Lower lobe of right lung (tissue), 2 donors: ENCODE measurements around the gene PCED1B. TPM values are rescaled to one million over a fixed set of nuclear protein-coding genes. Genes with fewer than 3 reads are reported as not detected.
A peak's percentile ranks its signal among the peaks of the same experiment; 100 is the strongest.
"Not testable (repeated sequence)": the region's sequence is repeated elsewhere in the genome, so short reads cannot be mapped to it uniquely, and the experiment has no call there.

Experiments used
- ATAC-seq, 2 donors: fragments of 200-7000 bp; cut with Tn5 transposase; one replicate each; pipeline ENCODE4 v1.9.1; 2020 to 2022; ENCODE audit warnings: mild to moderate bottlenecking in 2 of 2, moderate library complexity in 2 of 2
- DNase-seq: peaks from one replicate; pipeline ENCODE4 v3.0.0-alpha.2; 2020
- H3K27ac ChIP-seq: fragments of 200-600 bp; one replicate; pipeline ENCODE4 v1.8.0; 2022
- H3K27me3 ChIP-seq: fragments of 200-600 bp; one replicate; pipeline ENCODE4 v1.8.0; 2022; ENCODE audit warnings: low read depth
- H3K36me3 ChIP-seq: fragments of 200-600 bp; one replicate; pipeline ENCODE4 v1.8.0; 2022; ENCODE audit warnings: mild to moderate bottlenecking
- H3K4me1 ChIP-seq: fragments of 200-600 bp; one replicate; pipeline ENCODE4 v1.8.0; 2022
- H3K4me3 ChIP-seq: fragments of 200-600 bp; one replicate; pipeline ENCODE4 v1.8.0; 2022; ENCODE audit warnings: mild to moderate bottlenecking
- H3K9me3 ChIP-seq: fragments of 200-600 bp; one replicate; pipeline ENCODE4 v1.8.0; 2022
- CTCF ChIP-seq: fragments of 200-600 bp; IDR thresholded peaks from one replicate; pipeline ENCODE4 v1.8.0; 2022; ENCODE audit warnings: antibody characterized with exemption, mild to moderate bottlenecking
- intact Hi-C: fragments of 100-400 bp; cut with DNase I; formaldehyde crosslinking; loops from one replicate; pipeline ENCODE4 v1.11.0; 2022
- total RNA-seq: library from RNA; stranded (reverse); fragmentation: NEBNext Ultra II Directional; extraction: Animal tissue kit (Norgen Biotek cat#: 25700); gene quantifications from one replicate; pipeline ENCODE4 v1.2.1, GENCODE V29; 2021
- donor health status: DM: no; HTN: yes; CAD: no; lungs with severe emphysema.

PCED1B gene
- total RNA-seq, 1 donor from 2014 or later = 13.4 TPM

GRCh38 chr12:47164724-47165439 lies 85.5 kb downstream of the PCED1B start:
- Histone ChIP-seq H3K4me3 (no peak overlapping the region), H3K27ac (no peak overlapping the region), H3K27me3 (no peaks in the 10 kb centered on the region), H3K9me3 (peaks cover 9% of the 10 kb centered on the region), H3K36me3 (no peaks in the 10 kb centered on the region), H3K4me1 (no peaks in the 10 kb centered on the region)
- DNase-seq = no peak
- intact Hi-C loops = no loop called here
- no peak for ATAC-seq
- no peak for TF ChIP-seq CTCF

- Histone ChIP-seq H3K4me3 (no peak overlapping the region), H3K9me3 (peaks cover 9% of the 10 kb centered on the region), H3K36me3 (no peaks in the 10 kb centered on the region), H3K27me3 (no peaks in the 10 kb centered on the region), H3K4me1 (no peaks in the 10 kb centered on the region), H3K27ac (no peak overlapping the region)
- peak in 1 of 2 donors; percentile 29 for ATAC-seq
- no peak for DNase-seq
- TF ChIP-seq CTCF = no peak
- intact Hi-C loops = no loop called here
Observed at GRCh38 chr12:47165934-47166333, 86.5 kb downstream of the PCED1B start.

DNA sequence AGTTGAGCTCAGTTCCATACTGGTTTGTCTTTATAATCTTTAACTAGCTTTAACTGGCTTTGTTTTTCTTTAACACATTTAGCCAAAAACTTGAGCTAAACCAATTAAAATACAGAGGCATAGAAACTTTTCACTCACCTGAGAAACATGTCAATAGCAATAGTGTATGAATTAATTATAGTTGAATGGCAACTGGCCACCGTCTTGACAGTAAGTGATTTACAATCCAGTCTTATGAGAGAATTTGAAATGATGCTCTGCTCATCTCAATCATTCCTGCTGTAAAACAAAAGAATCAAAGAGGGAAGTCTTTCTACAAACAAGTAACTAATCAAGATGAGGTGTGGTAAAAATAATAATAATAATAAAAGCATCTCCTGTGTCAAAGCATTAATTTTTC lies 86.9 kb downstream of the PCED1B start:
- no peak for ATAC-seq
- H3K27me3 ChIP-seq = no peaks in the 10 kb centered on the region
- no peaks in the 10 kb centered on the region for H3K4me1 ChIP-seq

GRCh38 chr12:47170281-47170680 lies 90.9 kb downstream of the PCED1B start:
- H3K9me3 ChIP-seq, intact Hi-C loops, ATAC-seq, H3K27ac ChIP-seq, H3K4me1 ChIP-seq, DNase-seq, H3K4me3 ChIP-seq, H3K27me3 ChIP-seq, H3K36me3 ChIP-seq: not testable (repeated sequence)

More for the DNA sequence above, 86.9 kb downstream of the PCED1B start:
- H3K9me3 ChIP-seq = peaks cover 9% of the 10 kb centered on the region
- no peak overlapping the region for H3K4me3 ChIP-seq
- no peak overlapping the region for H3K27ac ChIP-seq
- intact Hi-C loops = no loop called here
- no peaks in the 10 kb centered on the region for H3K36me3 ChIP-seq
- TF ChIP-seq CTCF = no peak
- DNase-seq = no peak

DNA sequence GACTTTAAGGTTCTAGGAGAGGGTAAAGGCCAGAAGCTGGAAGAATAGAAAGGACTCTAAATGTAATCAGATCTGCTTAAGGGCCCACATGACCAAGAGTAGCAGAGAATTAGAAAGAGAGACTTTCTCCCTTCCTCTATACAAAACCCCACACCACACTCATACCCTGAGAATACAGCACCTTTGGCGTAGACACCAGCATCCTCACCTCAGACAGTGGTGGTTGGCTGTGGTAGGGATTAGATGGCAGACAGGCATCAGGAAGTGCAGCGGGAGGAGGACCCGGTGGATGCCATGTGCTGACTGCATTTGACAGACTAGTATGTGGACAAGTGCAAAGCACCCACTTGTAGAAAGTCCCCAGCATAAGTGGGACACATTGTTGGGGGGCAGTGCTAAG lies 98.6 kb downstream of the PCED1B start:
- DNase-seq (no peak), ATAC-seq (no peak)
- intact Hi-C loops = no loop called here
- TF ChIP-seq CTCF = no peak
- Histone ChIP-seq H3K4me3 (no peak overlapping the region), H3K27me3 (no peaks in the 10 kb centered on the region), H3K4me1 (peaks cover 3% of the 10 kb centered on the region), H3K36me3 (peaks cover 5% of the 10 kb centered on the region), H3K9me3 (no peaks in the 10 kb centered on the region), H3K27ac (no peak overlapping the region)

DNA sequence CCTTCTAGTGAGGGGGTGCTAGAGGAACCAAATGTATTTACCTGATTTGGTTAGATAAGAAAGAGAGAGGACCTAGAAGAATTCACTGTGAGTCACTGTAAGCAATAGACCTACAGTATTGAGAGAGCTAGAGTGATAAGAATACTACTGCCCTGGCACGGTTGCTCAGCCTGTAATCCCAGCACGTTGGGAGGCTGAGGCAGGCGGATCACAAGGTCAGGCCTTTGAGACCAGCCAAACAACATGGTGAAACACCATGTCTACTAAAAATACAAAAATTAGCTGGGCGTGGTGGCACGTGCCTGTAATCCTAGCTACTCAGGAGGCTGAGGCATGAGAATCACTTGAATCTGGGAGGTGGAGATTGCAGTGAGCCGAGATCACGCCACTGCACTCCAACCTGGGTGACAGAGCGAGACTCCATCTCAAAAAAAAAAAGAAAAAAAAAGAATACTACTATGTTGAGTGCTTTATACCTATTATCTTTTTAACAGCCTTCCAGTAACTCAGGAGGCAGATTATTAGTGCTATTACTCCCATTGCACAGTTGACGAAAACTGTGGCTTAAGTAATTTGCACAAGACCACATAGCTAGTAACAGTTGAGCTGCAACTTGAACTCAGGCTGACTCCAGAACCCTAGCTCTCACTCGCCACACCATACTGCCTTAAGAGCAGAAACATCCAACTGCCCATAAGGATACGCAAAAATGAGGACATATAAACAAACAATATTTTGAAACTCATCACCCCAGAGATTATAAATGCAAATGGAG lies 102.9 kb downstream of the PCED1B start:
- ATAC-seq, intact Hi-C loops, H3K9me3 ChIP-seq, H3K27me3 ChIP-seq, H3K36me3 ChIP-seq, DNase-seq, H3K4me3 ChIP-seq, H3K4me1 ChIP-seq, H3K27ac ChIP-seq: not testable (repeated sequence)
